GM23248 (cell line): Measurements from ENCODE around the gene DYNC1LI1.

Experiments used
- EZH2 ChIP-seq: fragments of 200-600 bp; sonication (generic); IDR thresholded peaks from 2 replicates; pipeline ENCODE4 v1.6.1; 2018; ENCODE audit warnings: antibody characterized with exemption, mild to moderate bottlenecking; ENCODE audit not compliant: insufficient read depth, poor library complexity, severe bottlenecking
- EZH2phosphoT487 ChIP-seq: fragments of 200-600 bp; sonication (generic); IDR thresholded peaks from 2 replicates; pipeline ENCODE4 v1.6.1; 2018; ENCODE audit warnings: antibody characterized with exemption, moderate library complexity, mild to moderate bottlenecking, low read depth; ENCODE audit not compliant: insufficient read depth

DNA sequence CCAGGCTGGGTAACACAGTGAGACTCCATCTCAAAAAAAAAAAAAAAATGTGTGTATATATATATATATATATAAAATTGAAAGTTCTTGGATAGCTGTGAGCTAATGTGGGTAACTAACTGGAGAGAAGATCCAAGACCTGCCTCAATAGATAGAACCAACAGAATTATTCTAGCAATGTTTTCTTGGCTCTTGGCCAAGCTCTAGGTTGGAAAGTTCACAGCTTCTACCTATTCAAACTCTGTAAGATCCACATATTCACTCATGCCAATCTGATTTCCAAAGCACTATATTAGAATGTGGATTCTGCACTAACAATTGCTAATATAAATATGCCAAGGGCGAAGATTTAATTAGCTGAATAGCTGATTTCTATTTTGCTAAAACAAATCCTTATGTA lies 38.2 kb downstream of the DYNC1LI1 start:
- no peak for TF ChIP-seq EZH2
- no peak for TF ChIP-seq EZH2phosphoT487
